HUES6 (cell line): Measurements from ENCODE around the gene SHPK.
"Not testable (repeated sequence)": the region's sequence is repeated elsewhere in the genome, so short reads cannot be mapped to it uniquely, and the experiment has no call there.

Experiments used
- H3K27ac ChIP-seq: 2 replicates; pipeline ENCODE4 v1.7.0; 2013; ENCODE audit warnings: low read depth, mild to moderate bottlenecking, low read length, inconsistent platforms
- H3K27me3 ChIP-seq: 2 replicates; pipeline ENCODE4 v1.6.1; 2013; ENCODE audit warnings: low read length; ENCODE audit not compliant: control insufficient read depth, insufficient read depth
- H3K36me3 ChIP-seq: 2 replicates; pipeline ENCODE4 v1.6.1; 2013; ENCODE audit warnings: low read length; ENCODE audit not compliant: control insufficient read depth, insufficient read depth
- H3K4me1 ChIP-seq: 2 replicates; pipeline ENCODE4 v1.6.1; 2013; ENCODE audit warnings: low read length; ENCODE audit not compliant: control insufficient read depth, insufficient read depth
- H3K4me3 ChIP-seq: 2 replicates; pipeline ENCODE4 v1.5.1; 2013; ENCODE audit warnings: low read depth, low read length
- H3K9ac ChIP-seq: one replicate; pipeline ENCODE4 v1.6.1; 2013; ENCODE audit warnings: mild to moderate bottlenecking, low read length
- H3K9me3 ChIP-seq: 2 replicates; pipeline ENCODE4 v1.6.1; 2013; ENCODE audit warnings: low read depth, low read length; ENCODE audit not compliant: control insufficient read depth, insufficient read depth

Gene SHPK

GRCh38 chr17:3578667-3579066 lies 57.4 kb downstream of the SHPK start:
- H3K27ac ChIP-seq, H3K27me3 ChIP-seq, H3K4me3 ChIP-seq: not testable (repeated sequence)

GRCh38 chr17:3576970-3577369 lies 59.1 kb downstream of the SHPK start:
- Histone ChIP-seq H3K27ac (no peak overlapping the region), H3K27me3 (no peaks in the 10 kb centered on the region), H3K9me3 (no peaks in the 10 kb centered on the region), H3K36me3 (peaks cover 40% of the 10 kb centered on the region), H3K4me1 (no peaks in the 10 kb centered on the region), H3K4me3 (no peak overlapping the region), H3K9ac (no peak overlapping the region)

More at GRCh38 chr17:3578667-3579066, 57.4 kb downstream of the SHPK start:
- H3K36me3 ChIP-seq = peaks cover 42% of the 10 kb centered on the region
- H3K4me1 ChIP-seq, H3K9me3 ChIP-seq, H3K9ac ChIP-seq: not testable (repeated sequence)

GRCh38 chr17:3575511-3575910 lies 60.5 kb downstream of the SHPK start:
- Histone ChIP-seq H3K4me1 (no peaks in the 10 kb centered on the region), H3K9ac (no peak overlapping the region), H3K36me3 (peaks cover 48% of the 10 kb centered on the region), H3K4me3 (no peak overlapping the region), H3K9me3 (no peaks in the 10 kb centered on the region), H3K27ac (no peak overlapping the region), H3K27me3 (no peaks in the 10 kb centered on the region)

- H3K4me1 ChIP-seq = no peaks in the 10 kb centered on the region
- H3K27ac ChIP-seq = no peak overlapping the region
- H3K9ac ChIP-seq = no peak overlapping the region
- peaks cover 41% of the 10 kb centered on the region for H3K36me3 ChIP-seq
- H3K4me3 ChIP-seq = no peak overlapping the region
- H3K27me3 ChIP-seq = no peaks in the 10 kb centered on the region
- no peaks in the 10 kb centered on the region for H3K9me3 ChIP-seq
These were observed 61.8 kb downstream of the SHPK start for GRCh38 chr17:3574231-3574630.

- H3K9ac ChIP-seq = no peak overlapping the region
- no peak overlapping the region for H3K4me3 ChIP-seq
- H3K4me1 ChIP-seq = no peaks in the 10 kb centered on the region
- peaks cover 39% of the 10 kb centered on the region for H3K36me3 ChIP-seq
- no peak overlapping the region for H3K27ac ChIP-seq
- no peaks in the 10 kb centered on the region for H3K9me3 ChIP-seq
- no peaks in the 10 kb centered on the region for H3K27me3 ChIP-seq
These were observed 62.6 kb downstream of the SHPK start for GRCh38 chr17:3573246-3574100.

- Histone ChIP-seq H3K27ac (no peak overlapping the region), H3K9me3 (no peaks in the 10 kb centered on the region), H3K9ac (no peak overlapping the region), H3K27me3 (no peaks in the 10 kb centered on the region), H3K4me1 (no peaks in the 10 kb centered on the region), H3K36me3 (peaks cover 32% of the 10 kb centered on the region), H3K4me3 (no peak overlapping the region)
These were observed 63.8 kb downstream of the SHPK start for GRCh38 chr17:3572231-3572630.

GRCh38 chr17:3571043-3571900 lies 64.8 kb downstream of the SHPK start:
- no peak overlapping the region for H3K27ac ChIP-seq
- H3K9me3 ChIP-seq = no peaks in the 10 kb centered on the region
- H3K4me3 ChIP-seq = no peak overlapping the region
- H3K27me3 ChIP-seq = no peaks in the 10 kb centered on the region
- H3K4me1 ChIP-seq = no peaks in the 10 kb centered on the region
- peaks cover 31% of the 10 kb centered on the region for H3K36me3 ChIP-seq
- H3K9ac ChIP-seq = no peak overlapping the region

GRCh38 chr17:3569534-3570137 lies 66.4 kb downstream of the SHPK start:
- no peaks in the 10 kb centered on the region for H3K9me3 ChIP-seq
- no peak overlapping the region for H3K27ac ChIP-seq
- no peaks in the 10 kb centered on the region for H3K27me3 ChIP-seq
- no peak overlapping the region for H3K4me3 ChIP-seq
- peaks cover 32% of the 10 kb centered on the region for H3K36me3 ChIP-seq
- H3K4me1 ChIP-seq = no peaks in the 10 kb centered on the region
- no peak overlapping the region for H3K9ac ChIP-seq

GRCh38 chr17:3566551-3566950 lies 69.5 kb downstream of the SHPK start:
- no peaks in the 10 kb centered on the region for H3K27me3 ChIP-seq
- no peak overlapping the region for H3K9ac ChIP-seq
- H3K27ac ChIP-seq = no peak overlapping the region
- peaks cover 18% of the 10 kb centered on the region for H3K36me3 ChIP-seq
- peaks cover 7% of the 10 kb centered on the region; the same call in 1 of the 2 replicates for H3K4me1 ChIP-seq
- H3K9me3 ChIP-seq = no peaks in the 10 kb centered on the region
- no peak overlapping the region for H3K4me3 ChIP-seq

GRCh38 chr17:3565143-3565542 lies 70.9 kb downstream of the SHPK start:
- no peak overlapping the region for H3K9ac ChIP-seq
- H3K27me3 ChIP-seq = no peaks in the 10 kb centered on the region
- no peak overlapping the region for H3K27ac ChIP-seq
- peaks cover 7% of the 10 kb centered on the region; the same call in 1 of the 2 replicates for H3K4me1 ChIP-seq
- no peak overlapping the region for H3K4me3 ChIP-seq
- H3K9me3 ChIP-seq = no peaks in the 10 kb centered on the region
- H3K36me3 ChIP-seq = peaks cover 11% of the 10 kb centered on the region

GRCh38 chr17:3564241-3564640 lies 71.8 kb downstream of the SHPK start:
- not testable (repeated sequence) for H3K27ac ChIP-seq, H3K27me3 ChIP-seq, H3K4me1 ChIP-seq, H3K9me3 ChIP-seq, H3K4me3 ChIP-seq, H3K9ac ChIP-seq
- H3K36me3 ChIP-seq = peaks cover 11% of the 10 kb centered on the region
